NCI-H460 (cell line): ENCODE results near the gene DSC1. TPM values are rescaled to one million over a fixed set of nuclear protein-coding genes. Genes with fewer than 3 reads are reported as not detected.
"Not testable (repeated sequence)": the region's sequence is repeated elsewhere in the genome, so short reads cannot be mapped to it uniquely, and the experiment has no call there.

Experiments used
- DNase-seq: peaks from one replicate; pipeline ENCODE4 v3.0.0-alpha.2; 2016; ENCODE audit warnings: low read depth; ENCODE audit errors: extremely low read depth
- total RNA-seq: library from RNA; depleted of rRNA; stranded (reverse); fragments of >200 nt; shearing (Covaris generic); gene quantifications from 2 replicates; pipeline ENCODE4 v1.2.3, GENCODE V29; 2014

The DSC1 gene
- total RNA-seq, 1 experiment from 2014 or later: 0.10 TPM

GRCh38 chr18:31176531-31176930 is 13.9 kb upstream of the DSC1 start:
- no peak for DNase-seq

GRCh38 chr18:31171144-31171839 is 8.6 kb upstream of the DSC1 start:
- DNase-seq: no peak

GRCh38 chr18:31170335-31170734 is 7.7 kb upstream of the DSC1 start:
- no peak for DNase-seq

GRCh38 chr18:31162419-31162793 is 250 bp downstream of the DSC1 start:
- no peak for DNase-seq

- no peak for DNase-seq
Observed at GRCh38 chr18:31161757-31162418, 768 bp downstream of the DSC1 start.

- peak; percentile 11 for DNase-seq
Observed at GRCh38 chr18:31156821-31157763, 5.6 kb downstream of the DSC1 start.

GRCh38 chr18:31155498-31155897 is 7.2 kb downstream of the DSC1 start:
- no peak for DNase-seq

- DNase-seq: no peak
Observed at GRCh38 chr18:31154181-31154580, 8.5 kb downstream of the DSC1 start.

GRCh38 chr18:31149351-31149750 is 13.3 kb downstream of the DSC1 start:
- no peak for DNase-seq

- no peak for DNase-seq
Observed at GRCh38 chr18:31148600-31148999, 14.1 kb downstream of the DSC1 start.

- no peak for DNase-seq
Observed at GRCh38 chr18:31146809-31147208, 15.8 kb downstream of the DSC1 start.

GRCh38 chr18:31143025-31143424 is 19.6 kb downstream of the DSC1 start:
- DNase-seq: no peak

- no peak for DNase-seq
Observed at GRCh38 chr18:31138709-31139108, 23.9 kb downstream of the DSC1 start.

GRCh38 chr18:31134988-31135529 is 27.6 kb downstream of the DSC1 start:
- no peak for DNase-seq

GRCh38 chr18:31129398-31130115 is 33.1 kb downstream of the DSC1 start:
- no peak for DNase-seq

- DNase-seq: no peak
Observed at GRCh38 chr18:31125878-31126277, 36.8 kb downstream of the DSC1 start.

- DNase-seq: not testable (repeated sequence)
Observed at GRCh38 chr18:31123125-31123524, 39.5 kb downstream of the DSC1 start.

GRCh38 chr18:31120594-31120993 is 42.1 kb downstream of the DSC1 start:
- DNase-seq: no peak

- DNase-seq: no peak
Observed at GRCh38 chr18:31116853-31117595, 45.6 kb downstream of the DSC1 start.

- no peak for DNase-seq
Observed at GRCh38 chr18:31112804-31113203, 49.9 kb downstream of the DSC1 start.
